GM19467 (cell line): Measurements from ENCODE around the gene ASIC3.
A peak's percentile ranks its signal among the peaks of the same experiment; 100 is the strongest.
"Not testable (repeated sequence)": the region's sequence is repeated elsewhere in the genome, so short reads cannot be mapped to it uniquely, and the experiment has no call there.

ENCODE experiments used
- ATAC-seq: cut with Tn5 transposase; IDR thresholded peaks from one replicate; pipeline ENCODE4 v1.9.1; 2021; ENCODE audit warnings: mild to moderate bottlenecking, moderate library complexity; ENCODE audit not compliant: unreplicated experiment

The ASIC3 gene

DNA sequence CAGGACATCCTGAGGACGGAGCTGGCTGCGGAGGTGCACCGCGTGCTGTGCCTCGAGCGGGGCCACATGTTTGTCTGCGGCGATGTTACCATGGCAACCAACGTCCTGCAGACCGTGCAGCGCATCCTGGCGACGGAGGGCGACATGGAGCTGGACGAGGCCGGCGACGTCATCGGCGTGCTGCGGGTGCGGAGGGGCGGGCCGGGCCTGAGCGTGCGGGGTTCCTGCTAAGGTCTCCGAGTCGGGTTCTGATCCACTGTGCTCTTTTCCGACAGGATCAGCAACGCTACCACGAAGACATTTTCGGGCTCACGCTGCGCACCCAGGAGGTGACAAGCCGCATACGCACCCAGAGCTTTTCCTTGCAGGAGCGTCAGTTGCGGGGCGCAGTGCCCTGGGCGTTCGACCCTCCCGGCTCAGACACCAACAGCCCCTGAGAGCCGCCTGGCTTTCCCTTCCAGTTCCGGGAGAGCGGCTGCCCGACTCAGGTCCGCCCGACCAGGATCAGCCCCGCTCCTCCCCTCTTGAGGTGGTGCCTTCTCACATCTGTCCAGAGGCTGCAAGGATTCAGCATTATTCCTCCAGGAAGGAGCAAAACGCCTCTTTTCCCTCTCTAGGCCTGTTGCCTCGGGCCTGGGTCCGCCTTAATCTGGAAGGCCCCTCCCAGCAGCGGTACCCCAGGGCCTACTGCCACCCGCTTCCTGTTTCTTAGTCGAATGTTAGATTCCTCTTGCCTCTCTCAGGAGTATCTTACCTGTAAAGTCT lies 34.4 kb upstream of the ASIC3 start:
- no peak for ATAC-seq

DNA sequence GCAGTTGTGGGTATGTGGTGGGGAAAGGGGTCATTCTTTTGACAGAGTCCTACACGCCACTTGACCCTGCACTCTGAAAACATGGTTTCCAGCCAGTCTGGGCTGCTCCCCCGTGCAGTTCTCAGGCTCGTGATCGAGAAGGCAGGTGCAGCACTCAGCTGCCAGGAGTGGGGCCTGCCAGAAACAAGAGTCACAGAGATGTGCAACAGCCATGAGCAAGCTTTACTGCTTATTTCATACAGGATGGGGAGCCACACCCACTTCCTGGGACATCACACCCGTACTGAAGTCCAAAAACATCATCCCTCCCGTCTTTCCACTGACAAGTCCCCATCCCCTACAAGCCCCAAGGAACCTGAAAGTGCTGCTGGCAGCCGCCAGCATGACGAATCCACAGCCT lies 33.4 kb upstream of the ASIC3 start:
- no peak for ATAC-seq

DNA sequence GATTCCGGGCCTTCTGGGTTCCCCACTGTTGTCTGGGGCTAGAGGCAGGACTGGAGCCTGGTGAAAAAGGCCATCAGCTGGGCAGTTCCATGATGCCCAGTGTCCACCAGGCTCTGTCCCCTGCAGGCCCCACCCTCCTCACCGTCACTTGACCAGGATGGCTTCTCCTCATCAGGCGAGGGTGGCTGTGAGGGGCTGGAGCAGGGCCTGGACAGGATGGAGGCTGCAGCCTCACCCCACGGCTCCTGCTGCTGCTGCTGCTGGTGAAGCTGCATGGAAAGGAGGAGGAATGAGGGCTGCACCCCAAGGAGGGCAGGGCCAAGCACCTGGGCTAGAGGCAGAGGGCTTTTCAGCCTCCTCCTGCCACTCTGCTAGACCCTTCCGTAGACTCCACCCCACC lies 32.4 kb upstream of the ASIC3 start:
- no peak for ATAC-seq

DNA sequence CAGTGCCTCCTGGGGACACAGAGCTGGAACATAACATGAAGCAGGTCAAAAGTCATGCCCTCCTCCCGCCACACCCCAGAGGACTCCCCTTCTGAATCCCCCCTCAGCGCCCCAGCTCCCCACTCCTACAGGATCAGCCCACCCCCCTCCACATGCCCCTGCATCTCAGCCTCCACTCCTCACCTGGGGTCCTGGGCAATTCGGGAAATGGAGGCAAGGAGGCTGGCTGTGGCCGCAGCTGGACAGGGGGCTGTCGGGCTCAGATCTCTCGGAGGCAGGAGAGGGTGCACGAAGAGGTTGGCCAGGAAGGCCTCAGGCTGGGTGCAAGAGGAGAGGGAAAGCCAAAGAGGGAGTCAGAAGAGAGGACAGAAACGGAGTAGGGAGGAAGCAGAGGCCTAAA lies 31.8 kb upstream of the ASIC3 start:
- ATAC-seq = no peak

DNA sequence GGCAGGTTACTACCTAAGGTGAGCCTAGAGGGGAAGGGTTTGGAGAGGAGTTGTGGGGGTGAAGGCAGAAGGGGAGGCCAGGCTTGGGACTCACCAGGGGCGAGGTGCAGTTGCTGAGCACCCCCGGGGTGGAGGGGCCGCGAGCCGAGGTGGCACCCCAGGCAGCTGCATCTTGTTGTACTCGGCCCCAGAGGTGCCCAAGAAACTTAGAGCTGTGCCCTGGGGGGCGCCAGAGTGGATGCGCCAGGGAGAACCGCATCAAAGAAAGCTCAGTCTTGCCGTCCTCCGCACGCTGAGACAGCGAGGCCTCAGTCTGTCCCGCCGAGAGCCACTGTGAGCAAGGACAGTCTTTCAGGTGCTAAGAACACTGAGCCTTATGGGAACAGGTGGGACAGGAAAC lies 31.4 kb upstream of the ASIC3 start:
- no peak for ATAC-seq

DNA sequence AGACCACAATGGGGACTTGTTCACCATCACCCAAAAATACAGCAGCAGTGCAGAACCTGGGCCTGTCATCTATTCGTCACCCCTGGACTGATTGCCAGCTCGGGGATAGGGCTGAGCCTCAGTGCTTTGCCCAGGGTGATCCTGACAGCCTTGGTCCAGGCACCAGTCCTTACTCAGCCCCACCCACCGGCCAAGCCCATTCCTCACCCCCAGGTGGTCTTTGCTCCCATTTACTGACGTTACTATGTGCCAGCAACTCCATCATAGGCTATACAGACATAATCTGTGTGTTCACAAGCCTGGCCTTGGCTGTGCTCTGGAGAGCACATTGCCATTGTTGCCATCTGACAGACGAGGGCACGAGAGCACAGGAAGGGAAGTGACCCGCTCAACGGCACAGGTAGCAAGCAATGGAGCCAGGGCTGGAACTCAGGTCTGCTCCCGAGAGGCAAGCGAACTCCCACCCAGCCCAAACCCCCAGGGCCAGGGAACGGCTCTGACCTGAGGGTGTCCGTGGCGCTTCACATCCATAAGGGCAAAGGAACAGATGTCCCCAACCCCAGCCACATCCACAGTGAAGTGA lies 30.9 kb upstream of the ASIC3 start:
- no peak for ATAC-seq

DNA sequence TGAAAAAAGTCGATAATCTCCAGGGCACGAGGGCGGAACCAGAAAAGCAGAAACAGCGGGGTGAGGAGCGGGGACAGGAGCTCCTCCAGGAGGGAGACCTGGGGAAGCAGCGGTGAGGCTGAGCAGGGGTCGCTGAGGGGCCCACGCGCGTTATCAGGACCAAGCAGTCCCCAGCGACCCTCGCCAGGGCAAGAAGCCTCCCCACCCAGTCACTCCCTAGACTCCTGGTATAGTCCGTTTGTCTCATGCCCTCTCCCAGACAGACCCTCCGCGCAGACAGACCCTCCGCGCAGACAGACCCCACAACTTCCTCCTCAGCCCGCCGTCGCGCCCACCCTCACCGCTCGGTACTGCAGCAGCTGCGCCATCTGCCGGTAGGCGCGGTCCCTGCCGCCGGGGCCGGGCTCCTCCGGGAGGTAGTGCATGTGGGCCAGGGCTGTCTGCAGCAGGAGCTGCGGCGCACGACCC lies 30.3 kb upstream of the ASIC3 start:
- no peak for ATAC-seq

DNA sequence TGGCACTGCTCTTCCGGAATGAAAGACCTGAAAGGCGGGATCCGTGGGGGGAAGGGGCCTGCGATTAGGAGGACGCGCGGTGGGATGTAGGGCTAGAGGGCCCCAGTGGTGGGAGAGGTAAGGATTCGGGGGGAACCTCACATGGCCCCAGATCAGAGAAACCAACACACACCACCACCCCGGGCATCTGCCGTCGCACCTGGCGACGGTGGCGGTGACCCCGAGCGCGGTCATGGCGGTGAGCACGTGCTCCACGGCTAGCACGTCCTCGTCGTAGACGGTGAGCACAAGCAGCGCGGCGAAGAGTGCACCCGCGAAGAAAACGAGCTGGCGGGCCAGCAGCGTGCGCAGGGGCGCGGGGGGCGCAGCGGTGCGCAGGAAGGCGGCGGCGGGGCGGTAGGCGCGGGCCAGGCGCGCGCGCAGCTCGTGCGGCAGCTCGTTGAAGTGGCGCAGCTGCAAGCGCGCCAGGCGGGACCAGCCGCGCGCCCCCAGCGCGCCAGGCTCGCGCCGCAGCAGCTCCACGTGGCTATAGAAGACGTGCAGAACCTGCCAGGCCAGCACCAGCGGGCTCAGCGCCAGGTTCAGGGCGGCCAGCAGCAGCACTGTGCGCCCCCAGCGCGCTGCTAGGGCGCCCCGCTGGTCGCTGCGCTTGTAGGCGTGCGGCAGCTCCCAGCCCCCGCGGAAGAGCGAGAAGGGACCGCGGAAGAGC lies 29.8 kb upstream of the ASIC3 start:
- no peak for ATAC-seq

DNA sequence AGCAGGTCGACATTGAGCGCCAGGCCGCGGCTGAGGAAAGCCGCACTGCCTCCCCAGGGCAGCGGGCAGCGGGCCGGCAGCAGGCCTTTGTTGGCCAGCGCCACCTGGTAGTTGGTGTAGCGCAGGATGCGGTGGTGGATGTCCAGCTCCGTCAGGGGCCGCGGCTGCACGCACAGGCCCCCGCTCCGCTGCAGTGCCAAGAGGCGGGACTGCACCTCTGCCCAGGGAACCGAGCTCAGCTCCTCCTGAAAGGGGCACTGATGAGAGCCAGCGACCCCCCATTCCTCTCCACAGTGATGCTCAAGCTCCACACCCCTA lies 29.2 kb upstream of the ASIC3 start:
- ATAC-seq = no peak

DNA sequence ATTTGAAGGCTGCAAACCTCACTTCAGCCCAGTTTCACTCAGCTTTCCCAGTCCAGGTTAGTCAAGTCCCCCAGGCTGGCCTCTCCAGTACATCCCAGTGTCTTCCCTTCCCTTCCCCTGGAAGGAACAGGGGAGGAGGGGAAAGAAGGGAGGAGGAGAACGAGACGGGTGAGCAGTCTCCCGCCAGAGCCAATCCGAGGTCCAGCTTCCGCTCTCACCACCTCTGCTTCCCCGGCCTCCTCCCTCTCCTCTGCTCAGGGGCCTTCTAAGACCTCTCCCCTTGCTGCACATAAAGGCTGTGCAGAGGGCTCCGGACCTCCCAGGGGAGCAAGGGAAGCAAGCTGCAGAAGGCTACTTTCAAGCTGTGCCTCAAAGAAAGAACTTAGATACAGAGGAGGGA lies 28.1 kb upstream of the ASIC3 start:
- ATAC-seq = no peak

DNA sequence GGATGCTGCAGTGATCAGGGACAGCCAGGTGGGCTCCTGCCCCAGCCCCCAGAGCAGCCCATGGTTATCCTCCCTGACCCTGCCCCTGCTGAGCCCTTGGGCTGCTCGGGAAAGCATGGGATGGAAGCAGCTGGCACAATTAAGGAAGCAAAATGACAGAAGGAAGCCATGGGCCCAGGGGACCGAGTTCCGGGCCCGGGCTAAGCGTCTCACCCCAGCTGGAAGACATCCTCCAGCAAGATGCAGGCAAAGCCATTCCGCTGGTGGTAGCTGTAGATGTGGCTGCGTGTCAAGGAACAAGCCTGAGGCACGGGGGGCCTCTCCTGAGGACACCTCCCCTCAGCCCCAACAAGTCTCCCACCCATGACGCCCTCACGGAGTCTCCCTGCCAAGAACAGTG lies 25.1 kb upstream of the ASIC3 start:
- no peak for ATAC-seq

DNA sequence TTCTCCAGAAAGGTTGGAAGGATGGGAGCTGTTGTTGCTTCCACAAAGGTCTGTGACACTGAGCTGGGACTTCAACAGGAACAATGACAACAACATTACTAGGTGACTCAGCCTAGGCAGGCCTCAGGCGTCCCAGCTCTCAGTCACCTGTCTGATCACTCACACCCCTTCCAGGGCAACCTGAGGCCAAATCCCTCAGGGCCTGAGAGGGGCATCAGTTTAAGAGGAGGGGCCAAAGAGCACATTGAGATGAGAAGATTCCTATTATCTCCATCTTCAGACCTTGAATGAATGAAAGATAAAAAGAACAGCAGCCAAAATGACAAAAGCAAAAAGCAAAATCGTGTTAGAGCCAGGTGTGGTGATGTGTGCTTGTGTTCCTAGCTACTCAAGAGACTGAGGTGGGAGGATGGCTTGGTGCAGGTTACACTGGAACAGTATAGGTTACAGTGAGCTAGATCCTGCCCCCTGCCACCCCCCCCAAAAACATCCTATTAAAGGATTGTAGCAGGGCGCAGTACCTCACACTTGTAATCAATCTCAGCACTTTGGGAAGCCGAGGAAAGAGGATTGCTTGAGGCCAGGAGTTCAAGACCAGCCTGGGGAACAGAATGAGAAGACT lies 23.8 kb upstream of the ASIC3 start, which contains the start of gene ATG9B:
Gene ATG9B, minus strand, starts transcription at position 60 of the 622 bp plus-strand sequence. CDS start 71 bp downstream, outside the sequence.
- no peak for ATAC-seq

DNA sequence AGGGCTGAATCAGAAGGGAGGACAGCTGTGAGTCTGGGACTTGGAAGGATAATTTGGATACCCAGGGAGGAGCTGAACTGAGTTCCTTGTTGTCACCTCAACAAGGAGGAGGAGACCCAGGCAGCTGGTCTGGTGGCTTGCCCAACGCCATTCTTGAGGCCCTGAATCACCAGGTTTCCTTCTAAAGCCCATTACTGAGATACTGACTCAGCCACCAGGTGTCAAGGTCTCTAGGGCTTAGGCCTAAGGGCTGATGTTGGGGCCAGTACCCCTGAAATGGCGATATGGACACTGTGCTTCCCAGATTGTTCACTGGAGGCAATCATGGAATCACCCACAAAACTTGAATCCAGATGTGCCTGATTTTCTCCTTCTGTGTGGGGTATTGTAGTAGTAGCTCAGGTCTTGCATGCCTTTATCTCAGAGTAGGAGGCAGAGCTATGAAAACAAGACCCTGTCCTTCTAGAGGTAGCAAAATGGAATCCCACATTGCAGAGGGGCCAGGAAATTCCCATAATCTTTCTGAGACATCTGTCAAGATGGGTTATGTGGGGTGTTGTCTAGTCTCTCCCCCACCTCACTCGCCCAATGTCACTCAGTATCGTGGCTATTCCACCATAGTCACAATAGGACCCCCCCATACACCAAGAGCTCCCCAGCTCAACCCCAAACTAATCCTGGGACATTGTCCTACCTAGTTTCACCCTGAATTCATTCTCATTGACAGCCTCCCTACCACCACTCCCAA lies 22.2 kb upstream of the ASIC3 start:
- no peak for ATAC-seq

DNA sequence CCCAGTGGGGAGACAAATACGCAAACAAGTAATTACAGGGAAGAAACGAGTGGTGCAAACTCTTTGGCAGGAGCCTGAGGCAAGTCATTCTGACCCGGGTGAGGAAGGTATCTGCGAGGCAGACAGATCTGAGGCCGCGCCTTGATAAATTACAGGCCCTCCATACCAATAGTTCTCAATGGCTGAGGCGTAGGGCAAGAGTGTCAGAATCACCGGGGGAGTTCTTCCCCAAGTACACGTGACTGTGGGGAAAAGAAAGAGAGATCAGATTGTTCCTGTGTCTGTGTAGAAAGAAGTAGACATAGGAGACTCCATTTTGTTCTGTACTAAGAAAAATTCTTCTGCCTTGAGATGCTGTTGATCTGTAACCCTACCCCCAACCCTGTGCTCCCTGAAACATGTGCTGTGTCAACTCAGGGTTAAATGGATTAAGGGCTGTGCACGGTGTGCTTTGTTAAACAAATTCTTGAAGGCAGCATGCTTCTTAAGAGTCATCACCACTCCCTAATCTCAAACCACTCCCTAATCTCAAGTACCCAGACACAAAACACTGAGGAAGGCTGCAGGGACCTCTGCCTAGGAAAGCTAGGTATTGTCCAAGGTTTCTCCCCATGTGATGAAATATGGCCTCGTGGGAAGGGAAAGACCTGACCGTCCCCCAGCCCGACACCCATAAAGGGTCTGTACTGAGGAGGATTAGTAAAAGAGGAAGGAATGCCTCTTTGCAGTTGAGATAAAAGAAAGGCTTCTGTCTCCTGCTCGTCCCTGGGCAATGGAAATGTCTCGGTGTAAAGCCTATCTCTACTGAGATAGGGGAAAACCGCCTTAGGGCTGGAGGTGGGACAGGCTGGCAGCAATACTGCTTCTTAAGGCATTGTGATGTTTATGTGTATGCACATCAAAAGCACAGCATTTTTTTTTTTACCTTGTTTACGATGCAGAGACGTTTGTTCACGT lies 21.3 kb upstream of the ASIC3 start:
- ATAC-seq = not testable (repeated sequence)

DNA sequence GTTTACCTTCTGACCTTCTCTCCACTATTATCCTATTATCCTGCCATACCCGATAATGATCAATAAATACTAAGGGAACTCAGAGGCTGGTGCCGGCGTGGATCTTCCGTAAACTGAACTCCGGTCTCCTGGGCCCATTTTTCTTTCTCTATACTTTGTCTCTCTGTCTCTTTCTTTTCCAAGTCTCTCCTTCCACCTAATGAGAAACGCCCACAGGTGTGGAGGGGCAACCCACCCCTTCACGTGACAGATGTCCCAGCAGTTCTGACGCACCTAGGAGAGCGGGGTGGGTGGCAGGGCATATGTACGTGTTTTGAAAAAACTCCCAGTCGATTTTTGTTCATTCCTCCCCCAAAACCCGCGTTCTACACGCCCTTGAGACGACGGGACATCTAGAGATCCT lies 20.6 kb upstream of the ASIC3 start:
- ATAC-seq = peak; percentile 1

DNA sequence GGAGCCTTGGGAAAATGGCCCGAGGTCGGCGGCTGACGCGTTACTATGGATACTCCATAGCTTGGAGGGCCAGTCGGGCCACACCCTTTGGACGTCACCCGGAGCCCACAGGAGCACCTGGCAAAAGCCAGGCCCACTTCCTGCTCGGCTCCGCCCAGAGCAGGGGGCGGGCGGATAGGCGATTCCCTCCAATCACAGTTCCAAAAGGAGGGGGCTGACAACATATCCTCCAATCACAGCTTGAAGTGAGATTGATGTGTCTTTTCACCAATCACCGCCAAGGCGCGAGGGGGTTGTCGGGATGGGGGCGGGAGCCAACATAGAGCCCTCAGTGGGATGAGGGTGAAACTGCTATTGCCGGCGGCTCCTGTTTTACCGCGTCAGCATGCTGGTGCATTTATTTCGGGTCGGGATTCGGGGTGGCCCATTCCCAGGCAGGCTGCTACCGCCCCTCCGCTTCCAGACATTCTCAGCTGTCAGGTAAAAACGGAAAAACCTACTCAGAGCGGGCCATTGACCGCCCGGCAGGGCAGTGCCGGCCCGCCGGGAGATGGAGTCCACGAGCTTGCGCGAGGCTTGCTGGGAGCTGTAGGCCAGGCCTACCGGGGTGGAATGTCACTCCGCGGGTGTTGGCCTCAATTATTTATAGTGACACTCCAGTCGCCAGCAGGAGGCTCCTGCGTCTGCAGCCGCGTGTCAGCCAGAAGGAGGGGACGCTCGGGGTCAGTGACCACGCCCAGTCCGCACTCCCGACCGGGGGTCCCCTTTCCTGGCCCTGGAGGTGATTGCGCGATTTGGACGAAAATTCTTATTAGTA lies 20.0 kb upstream of the ASIC3 start, which contains the start of gene ABCB8:
Gene ABCB8, plus strand, starts transcription at position 320 of the 817 bp plus-strand sequence. Its CDS starts 66 bp downstream, at position 386.
- peak; percentile 98 for ATAC-seq

DNA sequence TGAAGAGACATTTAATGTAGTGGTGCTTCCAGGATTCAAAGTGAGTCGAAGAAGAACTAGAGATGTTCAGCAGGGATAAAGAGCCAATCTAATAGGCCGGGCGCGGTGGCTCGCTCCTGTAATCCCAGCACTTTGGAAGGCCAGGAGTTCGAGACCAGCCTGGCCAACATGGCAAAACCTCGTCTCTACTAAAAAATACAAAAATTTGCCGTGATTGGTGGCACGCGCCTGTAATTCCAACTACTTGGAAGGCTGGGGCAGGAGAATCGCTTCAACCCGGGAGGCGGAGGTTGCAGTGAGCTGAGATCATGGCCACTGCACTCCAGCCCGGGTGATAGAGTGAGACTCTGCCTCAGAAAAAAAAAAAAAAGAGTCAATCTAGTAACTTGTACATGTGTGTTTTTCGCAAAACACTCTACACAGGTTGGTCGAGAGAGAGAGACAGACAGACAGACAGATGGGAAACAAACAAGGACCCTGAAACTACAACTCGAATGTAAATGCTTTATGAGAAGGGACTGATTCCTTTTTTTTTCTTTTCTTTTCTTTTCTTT lies 19.3 kb upstream of the ASIC3 start:
- no peak for ATAC-seq

DNA sequence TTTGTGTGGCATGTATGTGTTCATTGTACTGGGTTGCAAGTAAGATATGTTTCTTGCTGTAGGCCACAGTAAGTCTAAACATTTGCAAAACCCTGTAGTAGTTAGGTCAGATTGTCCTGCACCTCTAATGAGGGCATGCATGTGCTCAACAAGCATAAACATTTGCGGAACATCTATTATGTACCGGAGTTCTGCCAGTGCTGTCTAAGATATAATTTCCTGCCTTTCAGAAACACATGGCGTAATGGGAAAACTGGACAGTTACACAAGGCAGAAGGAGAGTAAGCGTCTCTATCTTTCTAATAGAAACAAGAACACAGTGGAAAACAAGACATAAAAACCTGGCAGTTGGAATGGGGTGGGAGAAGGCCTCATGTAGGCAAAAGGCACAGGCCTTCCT lies 17.3 kb upstream of the ASIC3 start:
- no peak for ATAC-seq
